Right renal pelvis (tissue), 4 donors: Measurements from ENCODE around the gene GPR50. TPM values are rescaled to one million over a fixed set of nuclear protein-coding genes. Genes with fewer than 3 reads are reported as not detected.

Source experiments
- DNase-seq, 4 donors: peaks; one replicate each; pipeline ENCODE4 v3.0.0-alpha.2; 2013; ENCODE audit warnings: low read depth in 4 of 4, low spot score in 3 of 4, missing footprints in 1 of 4
- polyA plus RNA-seq, 4 donors: library from polyadenylated mRNA; unstranded; fragments of 120-200 nt; gene quantifications; one replicate each; pipeline ENCODE4 v1.2.1, GENCODE V29; 2013; ENCODE audit not compliant: insufficient read length in 4 of 4

GPR50 gene
- polyA plus RNA-seq, 4 donors, result 0.08 to 0.12 (median 0.11) TPM

GRCh38 chrX:151225843-151226242 lies 49.5 kb downstream of the GPR50 start:
- no peak for DNase-seq

DNA sequence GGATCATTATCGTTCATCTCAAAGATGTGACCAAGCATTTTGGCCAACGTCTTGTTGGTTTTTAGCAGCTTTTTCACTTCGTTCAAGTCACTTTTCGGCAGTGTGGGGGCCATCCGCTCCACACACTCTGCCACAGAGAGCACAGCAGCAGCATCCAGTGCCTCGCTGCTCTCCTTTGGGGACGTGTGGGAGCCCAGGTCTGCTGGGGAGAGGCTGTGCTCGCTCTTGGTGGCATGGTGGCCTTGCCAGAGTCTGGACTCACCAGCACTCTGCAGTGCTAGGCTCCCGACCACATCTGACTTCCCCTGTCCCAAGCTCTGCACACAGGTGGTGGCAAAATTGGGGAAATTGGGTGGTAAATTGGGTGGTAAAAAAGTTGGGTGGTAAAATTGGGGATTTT lies 50.6 kb downstream of the GPR50 start:
- DNase-seq, result no peak

DNA sequence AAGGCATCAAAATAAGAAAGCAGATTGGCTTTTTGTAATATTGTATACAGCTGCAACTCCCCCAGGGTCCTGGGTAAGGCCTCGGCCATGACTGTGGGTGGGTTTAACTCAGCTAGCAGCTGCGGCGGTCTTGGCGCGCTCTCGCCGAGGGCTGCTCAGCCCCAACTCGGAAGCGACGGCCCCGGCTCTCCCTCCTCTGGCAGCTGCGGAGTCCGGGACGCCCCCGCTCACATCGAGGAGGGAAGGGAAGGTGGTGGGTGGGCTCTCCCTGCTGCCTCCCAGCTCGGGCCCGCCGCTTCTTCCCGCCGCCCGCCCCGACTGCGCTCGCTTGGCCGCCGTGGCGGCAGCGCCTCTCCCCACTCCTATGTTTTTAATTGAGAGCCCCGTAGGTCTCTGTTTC lies 51.2 kb downstream of the GPR50 start:
- DNase-seq, result no peak

DNA sequence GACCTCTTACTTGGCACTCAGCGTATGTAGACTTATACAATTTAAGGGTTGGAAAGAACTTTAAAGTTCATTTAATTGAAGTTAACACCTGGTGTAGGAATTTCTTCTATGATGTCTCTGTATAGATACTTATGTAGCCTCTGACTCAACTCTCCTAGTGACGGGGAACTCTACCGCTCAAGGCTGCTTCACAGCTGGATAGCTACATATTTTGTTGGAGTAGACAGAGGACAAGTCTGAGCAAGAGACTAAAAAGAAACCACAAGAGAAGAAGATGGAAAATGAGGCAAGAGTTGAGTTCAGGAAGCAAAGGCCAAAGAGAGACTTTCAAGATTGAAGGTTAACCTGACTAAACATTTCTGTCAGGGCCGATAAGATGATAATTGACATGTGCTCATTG lies 52.6 kb downstream of the GPR50 start:
- DNase-seq, result no peak

Other genes with a start within 250 kb of the GPR50 start
- gene HMGB3, start 193.2 kb upstream of the GPR50 start, polyA plus RNA-seq, result 100 to 1,000 TPM; 119 to 149 (median 134) TPM
- gene VMA21, start 220.6 kb downstream of the GPR50 start, polyA plus RNA-seq, result 10 to 100 TPM; 26.1 to 33.9 (median 31.8) TPM